GM11168 (cell line): Measurements from ENCODE around the gene UBE2E3.

Experiments
- in situ Hi-C: fragments of 300-500 bp; cut with MboI; formaldehyde crosslinking; loops from one replicate; pipeline ENCODE4 v1.12.0; 2022; ENCODE audit warnings: low sequenced_read_pairs; ENCODE audit not compliant: unreplicated experiment

The UBE2E3 gene

GRCh38 chr2:180975585-180975984 lies 4.8 kb upstream of the UBE2E3 start:
- in situ Hi-C loops = no loop called here

- in situ Hi-C loops = no loop called here
Measured at GRCh38 chr2:180978903-180979748, 1.3 kb upstream of the UBE2E3 start.

GRCh38 chr2:180979749-180980105 lies 678 bp upstream of the UBE2E3 start:
- in situ Hi-C loops = loop anchor here (10.0 kb wide), 1 partner anchor 65 kb away; no protein-coding TSS in a partner anchor

DNA sequence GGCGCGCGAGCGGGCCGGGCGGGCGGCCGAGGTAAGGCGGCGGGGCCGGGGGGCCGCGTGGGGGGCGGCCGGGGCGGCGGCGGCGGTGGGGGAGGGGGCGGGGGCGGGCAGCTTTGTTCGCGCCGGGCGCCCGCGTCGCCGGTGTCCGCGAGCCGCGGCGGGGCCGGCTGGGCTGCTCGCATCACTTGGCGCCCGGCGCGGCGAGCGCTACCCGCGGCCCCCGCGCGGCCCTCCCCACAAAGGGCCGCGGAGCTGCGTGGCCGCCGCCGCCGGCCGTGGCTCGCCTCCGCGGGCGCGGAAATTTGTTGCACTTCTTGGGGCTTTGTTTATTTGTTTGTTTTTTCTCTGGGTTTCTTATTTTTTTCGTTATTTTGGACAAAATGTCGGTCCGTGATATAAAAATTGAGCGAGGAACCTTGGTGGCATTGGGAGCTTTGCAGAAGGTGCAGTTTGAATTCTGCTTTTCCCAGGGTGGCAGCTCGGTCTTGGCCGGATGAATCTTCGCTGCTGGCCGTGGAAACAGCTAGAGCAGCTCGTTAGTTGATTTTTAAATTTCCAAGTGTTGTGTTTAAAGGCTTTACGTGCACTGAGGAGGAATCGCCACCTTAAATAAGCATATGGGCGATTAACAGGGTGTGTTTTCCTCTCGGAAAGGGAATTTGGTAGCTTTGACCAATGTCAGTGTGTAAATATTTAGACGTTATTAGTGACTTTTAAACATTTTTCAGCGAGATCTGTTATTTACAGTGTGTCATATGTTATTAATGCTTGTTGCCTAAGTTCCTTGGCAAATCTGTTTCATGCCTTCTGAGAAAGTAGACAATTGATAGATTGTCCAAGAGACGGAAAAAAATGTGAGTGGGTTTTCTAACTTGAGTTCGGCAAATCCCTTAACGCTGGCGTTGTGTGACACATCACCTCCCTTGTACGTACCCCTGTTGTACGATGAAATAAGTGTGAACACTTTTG lies 822 bp downstream of the UBE2E3 start:
- in situ Hi-C loops = loop anchor here (10.0 kb wide), 1 partner anchor 64 kb away; no protein-coding TSS in a partner anchor

GRCh38 chr2:180983468-180984242 lies 3.2 kb downstream of the UBE2E3 start:
- in situ Hi-C loops = loop anchor here (10.0 kb wide), 1 partner anchor 61 kb away; no protein-coding TSS in a partner anchor

DNA sequence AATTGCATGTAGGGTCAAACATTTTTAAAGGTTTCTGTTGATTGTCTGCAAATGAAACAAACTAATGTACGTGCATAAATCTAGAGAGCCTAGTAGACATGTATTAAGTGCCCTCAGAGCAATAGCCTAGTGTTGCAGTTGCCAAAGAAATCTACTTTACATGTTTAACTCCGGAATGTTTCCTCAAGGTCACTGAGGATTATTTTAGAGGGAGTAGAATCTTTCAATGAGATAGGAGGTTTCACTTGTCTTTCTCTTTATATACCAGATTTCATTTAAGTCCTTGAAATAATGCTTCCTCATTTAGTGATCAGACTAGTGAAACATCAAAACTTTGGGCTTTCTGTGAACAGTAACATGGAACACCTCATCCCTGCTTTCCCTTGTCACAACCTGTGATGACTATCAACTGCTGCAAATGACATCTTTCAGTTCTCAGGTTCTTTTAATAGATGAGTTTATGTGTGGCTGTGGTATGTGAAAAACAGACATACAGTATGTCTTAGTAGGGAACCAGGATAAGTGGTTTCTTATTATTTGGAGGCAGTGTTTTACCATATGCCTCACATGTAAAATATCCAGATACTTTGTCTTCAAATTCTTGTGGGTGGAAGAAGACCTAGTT lies 5.5 kb downstream of the UBE2E3 start:
- in situ Hi-C loops = loop anchor here (10.0 kb wide), 1 partner anchor 59 kb away; no protein-coding TSS in a partner anchor

- in situ Hi-C loops = loop anchor here (10.0 kb wide), 1 partner anchor 58 kb away; no protein-coding TSS in a partner anchor
Measured at GRCh38 chr2:180987146-180987545, 6.7 kb downstream of the UBE2E3 start.

DNA sequence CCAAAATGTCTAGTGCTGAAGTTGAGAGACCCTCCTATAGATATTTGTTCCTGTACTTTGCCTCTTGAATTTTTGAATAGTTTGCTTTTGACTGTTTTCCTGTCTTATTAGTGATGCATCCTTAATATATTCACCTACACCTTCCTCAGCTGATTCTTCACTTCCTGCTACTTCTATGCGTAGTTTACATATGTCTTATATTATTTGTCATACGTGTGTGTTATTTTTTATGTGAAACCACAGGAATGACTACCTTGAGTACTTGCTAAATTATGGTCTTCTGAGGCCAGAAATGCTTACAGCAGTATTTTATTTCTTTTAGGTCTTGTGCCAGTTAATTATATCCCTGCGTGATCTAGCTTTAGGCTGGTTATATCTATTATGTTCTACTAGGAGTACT lies 9.9 kb downstream of the UBE2E3 start:
- in situ Hi-C loops = no loop called here

DNA sequence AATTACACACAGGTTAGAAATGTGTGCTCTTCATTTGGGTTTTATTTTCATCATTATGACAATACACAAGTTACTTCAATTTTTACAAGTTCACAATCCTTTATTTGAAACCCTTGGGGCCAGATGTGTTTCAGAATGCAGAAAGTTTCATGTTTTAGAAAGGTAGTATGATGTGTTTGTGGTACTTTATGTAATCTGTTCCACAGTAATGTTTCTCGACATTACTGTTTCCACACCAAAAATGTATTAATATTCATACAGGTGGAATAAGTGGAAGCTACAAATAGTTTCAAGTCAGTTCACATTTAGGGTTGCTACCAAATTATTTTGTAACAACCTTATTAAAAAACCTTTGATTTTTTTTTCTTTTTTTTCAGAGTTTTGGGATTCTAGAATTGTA lies 10.4 kb downstream of the UBE2E3 start:
- in situ Hi-C loops = no loop called here

GRCh38 chr2:180991361-180991760 lies 11.0 kb downstream of the UBE2E3 start:
- in situ Hi-C loops = no loop called here

DNA sequence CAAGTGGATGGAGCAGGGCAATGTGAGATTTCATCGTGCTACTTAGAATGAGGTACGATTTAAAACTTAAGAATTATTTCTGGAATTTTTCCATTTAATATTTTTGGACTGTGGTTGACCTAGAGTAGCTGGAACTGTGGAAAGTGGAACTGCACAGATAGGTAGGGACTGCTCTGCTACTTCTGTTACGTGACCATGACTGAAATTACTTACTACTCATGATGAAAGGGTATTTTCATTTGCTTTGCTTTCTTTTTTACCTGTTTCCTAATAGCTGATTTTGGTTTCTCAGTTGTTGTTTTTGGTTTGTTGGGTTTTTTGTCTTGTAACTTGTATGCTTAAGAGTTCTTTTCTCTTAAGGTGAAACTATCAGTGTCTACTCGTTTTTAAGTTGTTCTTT lies 11.4 kb downstream of the UBE2E3 start:
- in situ Hi-C loops = no loop called here

DNA sequence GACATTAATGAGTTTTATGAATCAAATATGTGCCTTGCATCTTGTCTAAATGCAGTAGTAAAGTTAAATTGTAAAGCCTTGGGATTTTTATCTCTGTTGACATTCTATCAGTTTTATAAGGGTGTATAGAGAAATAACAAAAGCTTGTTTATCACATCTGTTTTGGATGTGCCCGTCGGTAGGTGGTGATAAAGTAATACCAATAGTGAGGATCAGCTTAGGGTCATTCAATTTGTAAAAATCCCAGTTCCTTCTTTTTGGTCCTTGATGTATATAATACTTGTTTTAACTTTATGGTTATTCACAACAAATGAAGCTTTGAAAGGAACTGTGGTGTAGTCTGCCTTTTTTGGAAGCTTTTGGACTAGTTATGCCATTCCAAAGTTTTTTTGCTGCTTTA lies 12.6 kb downstream of the UBE2E3 start:
- in situ Hi-C loops = no loop called here

GRCh38 chr2:180999274-180999964 lies 19.0 kb downstream of the UBE2E3 start:
- in situ Hi-C loops = no loop called here

GRCh38 chr2:181004647-181005325 lies 24.4 kb downstream of the UBE2E3 start:
- in situ Hi-C loops = no loop called here

- in situ Hi-C loops = no loop called here
Measured at GRCh38 chr2:181005326-181005655, 24.9 kb downstream of the UBE2E3 start.

DNA sequence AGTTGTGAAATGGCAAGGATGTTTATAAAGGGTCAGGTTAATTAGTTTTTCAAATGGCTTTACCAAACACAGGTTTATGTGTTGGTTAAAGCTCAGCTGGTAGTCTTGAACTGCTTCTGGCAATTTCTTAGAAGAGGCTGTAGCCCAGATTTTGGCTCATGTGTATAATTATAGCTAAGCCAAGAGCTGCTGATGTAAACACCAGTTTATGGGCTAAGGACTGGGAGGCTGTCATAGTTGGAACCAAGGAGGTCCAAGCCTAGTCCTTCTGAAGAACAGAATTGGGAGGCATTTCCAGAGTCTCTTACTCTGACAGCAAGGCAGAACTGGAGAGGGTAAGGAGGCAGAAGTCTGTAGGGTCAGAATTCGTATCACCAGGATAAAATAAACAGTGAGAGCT lies 25.4 kb downstream of the UBE2E3 start:
- in situ Hi-C loops = no loop called here

DNA sequence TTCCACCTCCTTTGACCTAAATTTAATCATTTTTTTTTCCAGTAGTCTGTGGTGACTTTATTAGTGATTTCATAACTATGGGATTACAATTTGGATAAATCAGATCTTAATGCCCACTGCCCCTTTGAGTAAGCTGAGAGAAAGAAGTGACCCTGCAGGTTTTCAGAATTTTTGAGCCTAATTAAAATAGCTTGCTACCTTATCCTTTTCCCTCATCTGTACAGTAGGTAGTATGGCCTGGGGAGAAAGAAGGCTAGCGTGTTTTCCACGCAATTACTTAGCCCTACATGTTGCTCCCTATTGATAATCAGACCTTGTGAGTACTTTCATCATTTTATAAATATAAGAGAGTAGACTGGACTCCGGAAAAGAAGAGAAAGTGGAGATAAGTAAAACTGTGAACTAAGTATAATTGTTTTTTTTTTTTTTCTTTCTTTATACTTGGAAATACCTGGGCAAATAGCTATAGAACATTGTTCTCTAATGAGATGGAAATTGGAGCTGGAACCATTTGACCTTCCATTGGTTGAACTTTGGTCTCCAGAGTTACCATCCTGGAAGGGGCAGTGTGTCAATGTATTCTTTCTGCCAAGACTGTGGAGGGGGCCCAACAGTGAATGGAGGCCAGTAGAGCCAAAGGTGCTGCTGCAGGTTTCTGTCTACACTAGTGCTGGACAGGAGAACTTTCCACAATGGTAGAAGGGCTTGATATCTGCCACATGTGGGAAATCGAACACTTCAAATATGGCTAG lies 26.9 kb downstream of the UBE2E3 start:
- in situ Hi-C loops = no loop called here

DNA sequence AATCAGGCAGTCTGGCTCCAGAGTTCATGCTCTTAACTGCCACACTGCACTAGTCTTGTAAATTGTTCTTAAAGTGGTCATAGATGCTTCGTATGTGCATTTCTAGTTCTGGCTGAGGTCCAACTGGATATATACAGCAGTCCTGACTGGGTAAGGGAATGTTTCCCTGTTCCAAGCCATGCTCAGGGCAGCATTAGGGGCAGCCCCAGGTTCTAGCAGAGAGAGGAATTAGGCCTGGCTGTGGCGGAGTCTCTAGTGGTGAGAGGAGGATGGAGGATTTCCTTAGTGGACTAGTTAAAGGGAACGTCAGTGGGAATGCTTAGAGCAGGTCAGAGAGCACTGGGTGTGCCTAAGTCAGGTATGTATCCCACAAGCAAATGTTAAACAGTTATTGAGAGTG lies 28.0 kb downstream of the UBE2E3 start:
- in situ Hi-C loops = no loop called here
